Astrocyte of the spinal cord (primary cell): ENCODE measurements around the gene PTGDS.
A peak's percentile ranks its signal among the peaks of the same experiment; 100 is the strongest.

Experiments used
- DNase-seq: peaks from one replicate; pipeline ENCODE4 v3.0.0; 2011; ENCODE audit warnings: low read depth, low spot score
- H3K4me3 ChIP-seq: 2 replicates; pipeline ENCODE4 v1.5.1; 2011; ENCODE audit warnings: low read depth, mild to moderate bottlenecking, low read length, moderate library complexity
- CTCF ChIP-seq: IDR thresholded peaks from 2 replicates; pipeline ENCODE4 v1.5.1; 2012; ENCODE audit warnings: low read depth, mild to moderate bottlenecking, low read length, inconsistent platforms
- in situ Hi-C: cut with HindIII; loops from 2 replicates; pipeline ENCODE4 v1.10.0; 2017; ENCODE audit warnings: low sequenced_read_pairs

The PTGDS gene

DNA sequence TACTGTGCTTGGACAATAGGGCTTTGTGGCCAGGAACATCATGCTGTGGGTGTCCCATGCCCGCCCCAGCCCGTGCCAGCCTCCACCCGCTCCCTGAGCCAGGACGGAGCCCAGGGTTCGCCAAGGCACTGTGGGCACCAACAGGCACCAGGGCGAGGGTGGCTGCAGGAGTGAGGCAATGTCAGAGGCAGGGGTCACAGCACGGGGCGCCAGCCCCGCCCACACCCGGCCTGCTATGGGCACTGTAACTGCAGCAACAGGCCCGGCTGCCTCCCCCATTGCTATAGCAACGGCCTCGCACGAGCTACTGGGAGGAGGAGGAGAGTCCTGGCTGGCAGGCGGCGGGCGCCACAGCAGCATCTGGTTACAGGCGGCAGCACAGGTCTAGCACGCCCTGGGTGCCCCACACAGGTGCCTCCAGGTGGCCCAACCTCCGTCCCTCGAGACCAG is 48.2 kb downstream of the PTGDS start:
- in situ Hi-C loops = loop anchor here (25.0 kb wide), 1 partner anchor 88 kb away; the partner anchor contains the start of genes C8G and FBXW5
- no peak for DNase-seq

GRCh38 chr9:137026384-137026783 is 49.1 kb downstream of the PTGDS start:
- in situ Hi-C loops = loop anchor here (25.0 kb wide), 1 partner anchor 89 kb away; the partner anchor contains the start of genes C8G and FBXW5
- TF ChIP-seq CTCF = no peak
- no peak overlapping the region for H3K4me3 ChIP-seq
- no peak for DNase-seq

More for the DNA sequence above, 48.2 kb downstream of the PTGDS start:
- no peak for TF ChIP-seq CTCF
- H3K4me3 ChIP-seq = no peak overlapping the region

- DNase-seq = no peak
- in situ Hi-C loops = loop anchor here (25.0 kb wide), 1 partner anchor 90 kb away; the partner anchor contains the start of genes C8G and FBXW5
- H3K4me3 ChIP-seq = no peak overlapping the region
- TF ChIP-seq CTCF = no peak
These were observed 49.5 kb downstream of the PTGDS start for GRCh38 chr9:137026828-137027227.

GRCh38 chr9:137027369-137028262 is 50.3 kb downstream of the PTGDS start, which contains the start of gene ABCA2:
TSS of gene ABCA2 (minus strand) at chr9:137028237. CDS start at chr9:137028140, 97 bp downstream.
- in situ Hi-C loops = loop anchor here (25.0 kb wide), 1 partner anchor 90 kb away; the partner anchor contains the start of genes C8G and FBXW5
- DNase-seq = no peak
- TF ChIP-seq CTCF = no peak

DNA sequence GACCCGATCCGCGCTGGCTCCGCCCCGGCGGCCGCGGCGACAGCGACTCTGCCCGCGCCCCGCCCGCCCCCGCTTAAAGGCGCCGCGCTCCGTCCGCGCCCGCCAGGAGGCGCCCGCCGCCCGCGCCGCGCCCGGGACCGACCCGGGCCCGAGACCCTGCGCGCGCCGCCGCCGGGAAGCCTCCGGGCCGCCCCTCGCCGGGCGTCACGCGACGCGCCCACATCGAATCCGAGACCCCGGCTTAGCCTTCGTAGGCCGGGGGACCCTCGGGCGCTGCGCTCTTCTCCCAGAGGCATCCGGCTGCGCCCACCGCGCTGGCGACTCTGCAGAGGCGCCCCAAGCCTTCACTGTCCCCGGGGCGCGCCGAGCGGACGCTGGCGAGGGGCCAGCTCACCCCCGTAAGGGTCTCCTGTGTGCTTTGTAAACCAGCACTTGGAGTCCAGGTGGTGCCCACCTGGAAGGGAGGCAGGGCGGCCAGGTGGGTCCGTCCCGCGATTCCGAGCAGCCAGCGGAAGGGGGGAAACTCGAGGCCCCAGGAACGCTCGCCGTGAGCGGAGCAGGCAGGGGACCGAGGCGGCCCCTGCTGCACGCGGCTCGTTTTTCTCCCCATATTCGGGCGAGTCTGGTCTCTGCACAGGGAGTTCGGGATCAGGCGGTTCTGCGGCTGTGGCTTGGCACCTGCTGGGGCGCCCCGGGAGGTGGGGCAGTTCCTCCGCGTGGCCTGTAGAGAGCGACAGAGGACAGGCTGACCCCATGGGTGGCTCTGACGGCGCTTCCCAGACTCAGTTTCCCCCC is 51.2 kb downstream of the PTGDS start:
- TF ChIP-seq CTCF = peak; percentile 48
- H3K4me3 ChIP-seq = peak overlapping the region; percentile 41
- no peak for DNase-seq
- in situ Hi-C loops = loop anchor here (25.0 kb wide), 1 partner anchor 91 kb away; the partner anchor contains the start of genes C8G and FBXW5

More at GRCh38 chr9:137027369-137028262, 50.3 kb downstream of the PTGDS start, which contains the start of gene ABCA2:
- H3K4me3 ChIP-seq = peak within 1 kb of the TSS; percentile 41
